ENCODE data around the gene L1CAM.

L1CAM gene

GRCh38 chrX:153885208-153885787 lies 675 bp downstream of the L1CAM start:
- TF ChIP-seq CTCF (IDR thresholded peaks at IDR 0.05; ENCODE audit: low read depth, low read length) (no peak), EZH2phosphoT487 (IDR thresholded peaks at IDR 0.05; ENCODE audit: low read depth) (no peak)
- no peaks in the 10 kb centered on the region for H3K79me2 ChIP-seq (ENCODE audit: low read length)
- peaks cover 10% of the 10 kb centered on the region; the same call in 1 of the 2 replicates for H4K20me1 ChIP-seq (ENCODE audit: insufficient read depth, low read length)
- peak overlapping the region; percentile 79 for H3K4me3 ChIP-seq (ENCODE audit: low read length)
- H3K36me3 ChIP-seq (replicated peaks; ENCODE audit: low read depth, low read length) = no peaks in the 10 kb centered on the region
- H3K9ac ChIP-seq (ENCODE audit: low read length) = peak overlapping the region; percentile 63
- H3K4me1 ChIP-seq (ENCODE audit: low read length) = peaks cover 65% of the 10 kb centered on the region
- no peaks in the 10 kb centered on the region for H3K9me3 ChIP-seq (ENCODE audit: insufficient read depth, low read length)
- H2AFZ ChIP-seq (ENCODE audit: low read depth, low read length) = no peak overlapping the region
- H3K27ac ChIP-seq (ENCODE audit: low read length) = no peak overlapping the region
- H3K27me3 ChIP-seq (ENCODE audit: low read depth, low read length) = peaks cover 5% of the 10 kb centered on the region; the same call in 1 of the 2 replicates
- H3K4me2 ChIP-seq (ENCODE audit: low read length) = peak overlapping the region; percentile 76

- Histone ChIP-seq H3K9me3 (ENCODE audit: insufficient read depth, low read length) (no peaks in the 10 kb centered on the region), H3K27me3 (ENCODE audit: low read depth, low read length) (peaks cover 5% of the 10 kb centered on the region; the same call in 1 of the 2 replicates), H4K20me1 (ENCODE audit: insufficient read depth, low read length) (peaks cover 10% of the 10 kb centered on the region; the same call in 1 of the 2 replicates), H3K4me2 (ENCODE audit: low read length) (peak overlapping the region; percentile 76), H3K36me3 (replicated peaks; ENCODE audit: low read depth, low read length) (no peaks in the 10 kb centered on the region), H2AFZ (ENCODE audit: low read depth, low read length) (no peak overlapping the region), H3K27ac (ENCODE audit: low read length) (no peak overlapping the region), H3K9ac (ENCODE audit: low read length) (peak overlapping the region; percentile 63; the same call in 1 of the 2 replicates), H3K4me1 (ENCODE audit: low read length) (peaks cover 67% of the 10 kb centered on the region), H3K79me2 (ENCODE audit: low read length) (no peaks in the 10 kb centered on the region), H3K4me3 (ENCODE audit: low read length) (peak overlapping the region; percentile 79)
- TF ChIP-seq CTCF (IDR thresholded peaks at IDR 0.05; ENCODE audit: low read depth, low read length) (peak; percentile 47), EZH2phosphoT487 (IDR thresholded peaks at IDR 0.05; ENCODE audit: low read depth) (no peak)
Measured at GRCh38 chrX:153884590-153884989, 1.4 kb downstream of the L1CAM start.

GRCh38 chrX:153884136-153884535 lies 1.8 kb downstream of the L1CAM start:
- peaks cover 10% of the 10 kb centered on the region; the same call in 1 of the 2 replicates for H4K20me1 ChIP-seq (ENCODE audit: insufficient read depth, low read length)

More at GRCh38 chrX:153884136-153884535, 1.8 kb downstream of the L1CAM start:
- no peaks in the 10 kb centered on the region for H3K79me2 ChIP-seq (ENCODE audit: low read length)
- TF ChIP-seq CTCF (IDR thresholded peaks at IDR 0.05; ENCODE audit: low read depth, low read length) = no peak
- no peak for TF ChIP-seq EZH2phosphoT487 (IDR thresholded peaks at IDR 0.05; ENCODE audit: low read depth)
- H3K9ac ChIP-seq (ENCODE audit: low read length) = no peak overlapping the region
- peaks cover 5% of the 10 kb centered on the region; the same call in 1 of the 2 replicates for H3K27me3 ChIP-seq (ENCODE audit: low read depth, low read length)
- H3K4me2 ChIP-seq (ENCODE audit: low read length) = peak overlapping the region; percentile 76; the same call in 1 of the 2 replicates
- peak overlapping the region; percentile 79; the same call in 1 of the 2 replicates for H3K4me3 ChIP-seq (ENCODE audit: low read length)
- H2AFZ ChIP-seq (ENCODE audit: low read depth, low read length) = no peak overlapping the region
- no peaks in the 10 kb centered on the region for H3K36me3 ChIP-seq (replicated peaks; ENCODE audit: low read depth, low read length)
- H3K27ac ChIP-seq (ENCODE audit: low read length) = no peak overlapping the region
- H3K9me3 ChIP-seq (ENCODE audit: insufficient read depth, low read length) = no peaks in the 10 kb centered on the region
- H3K4me1 ChIP-seq (ENCODE audit: low read length) = peaks cover 67% of the 10 kb centered on the region
